ENCODE measurements around the gene PDE3A. TPM values are rescaled to one million over a fixed set of nuclear protein-coding genes. Genes with fewer than 3 reads are reported as not detected.

The PDE3A gene
- total RNA-seq, 1 experiment from 2014 or later = 0.12 TPM

DNA sequence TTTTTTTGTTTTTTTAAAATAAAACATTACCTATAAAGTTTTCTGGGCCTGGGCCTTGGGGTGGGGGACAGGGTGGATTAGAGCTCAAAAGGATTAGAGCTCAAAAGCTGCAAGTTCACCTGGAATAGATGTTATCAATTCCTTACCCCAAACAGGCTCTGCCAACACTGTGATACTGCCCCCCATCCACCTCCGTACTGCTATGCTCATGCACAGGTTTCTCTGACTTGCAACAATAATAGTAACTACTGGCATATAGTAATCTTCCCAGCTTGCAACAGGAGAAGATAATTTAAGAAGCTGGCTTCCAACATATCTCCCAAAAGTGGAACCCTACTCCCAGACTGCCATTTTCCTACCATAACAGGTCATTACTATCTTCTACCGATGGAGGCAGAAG, 275.5 kb downstream of the PDE3A start:
- Histone ChIP-seq H2AFZ (ENCODE audit: low read depth, low read length, poor library complexity, severe bottlenecking) (no peak overlapping the region), H3K9ac (ENCODE audit: low read length) (no peak overlapping the region), H3K27me3 (ENCODE audit: insufficient read depth, low read length) (no peaks in the 10 kb centered on the region), H3K9me2 (ENCODE audit: insufficient read depth) (no peaks in the 10 kb centered on the region; the same call in 1 of the 2 replicates), H3K9me3 (ENCODE audit: control insufficient read depth in 1 of 2, insufficient read depth in 1 of 2, low read depth in 1 of 2, low read length in 2 of 2) (no peaks in the 10 kb centered on the region), H3K79me2 (ENCODE audit: insufficient read depth, low read length) (no peaks in the 10 kb centered on the region), H3K27ac (ENCODE audit: low read depth, low read length) (no peak overlapping the region), H4K20me1 (ENCODE audit: insufficient read depth) (no peaks in the 10 kb centered on the region), H3K36me3 (ENCODE audit: control insufficient read depth in 1 of 2, insufficient read depth in 2 of 2, low read length in 2 of 2) (no peaks in the 10 kb centered on the region), H3K4me2 (ENCODE audit: low read length) (no peak overlapping the region), H3K4me3 (replicated peaks in 1 of 2; ENCODE audit: low read depth in 1 of 2, low read length in 2 of 2) (no peak overlapping the region), H3K4me1 (ENCODE audit: control insufficient read depth in 1 of 2, insufficient read depth in 2 of 2, low read length in 2 of 2) (no peaks in the 10 kb centered on the region)
- CTCF ChIA-PET = interaction anchor here (1.7 kb wide), 1 partner anchor 19 kb away, joined by 4 read pairs; no protein-coding TSS in a partner anchor
- POLR2A ChIA-PET = no interaction called here
- no peak for ATAC-seq
- RAD21 ChIA-PET (ENCODE audit: low non-redundant PET in 1 of 2, low total read pairs in 2 of 2, uncharacterized antibody in 2 of 2, unreplicated experiment in 2 of 2) = no interaction called here
- DNase-seq (ENCODE audit: low read depth, low spot score) = no peak
- TF ChIP-seq SIN3A (IDR thresholded peaks at IDR 0.05; ENCODE audit: low read depth) (no peak), POLR2A (IDR thresholded peaks at IDR 0.05; ENCODE audit: borderline replicate concordance, extremely low read depth, insufficient read depth, insufficient read length) (no peak), CEBPB (IDR thresholded peaks at IDR 0.05; ENCODE audit: low read depth) (no peak), RAD21 (IDR thresholded peaks at IDR 0.05; ENCODE audit: low read depth) (no peak), SRF (IDR thresholded peaks at IDR 0.05; ENCODE audit: low read depth) (no peak), POLR2AphosphoS5 (IDR thresholded peaks at IDR 0.05; ENCODE audit: low read depth, low read length) (no peak), ZFX (IDR thresholded peaks at IDR 0.05) (no peak), ATF3 (IDR thresholded peaks at IDR 0.05) (no peak), TCF7L2 (IDR thresholded peaks at IDR 0.05; ENCODE audit: borderline replicate concordance, extremely low read depth, insufficient read depth, insufficient read length) (no peak), EZH2phosphoT487 (IDR thresholded peaks at IDR 0.05; ENCODE audit: borderline replicate concordance) (no peak), CBX3 (IDR thresholded peaks at IDR 0.05; ENCODE audit: low read depth) (no peak), ELF1 (IDR thresholded peaks at IDR 0.05; ENCODE audit: borderline replicate concordance, low read depth) (no peak)
- TF ChIP-seq, protein P1, sequence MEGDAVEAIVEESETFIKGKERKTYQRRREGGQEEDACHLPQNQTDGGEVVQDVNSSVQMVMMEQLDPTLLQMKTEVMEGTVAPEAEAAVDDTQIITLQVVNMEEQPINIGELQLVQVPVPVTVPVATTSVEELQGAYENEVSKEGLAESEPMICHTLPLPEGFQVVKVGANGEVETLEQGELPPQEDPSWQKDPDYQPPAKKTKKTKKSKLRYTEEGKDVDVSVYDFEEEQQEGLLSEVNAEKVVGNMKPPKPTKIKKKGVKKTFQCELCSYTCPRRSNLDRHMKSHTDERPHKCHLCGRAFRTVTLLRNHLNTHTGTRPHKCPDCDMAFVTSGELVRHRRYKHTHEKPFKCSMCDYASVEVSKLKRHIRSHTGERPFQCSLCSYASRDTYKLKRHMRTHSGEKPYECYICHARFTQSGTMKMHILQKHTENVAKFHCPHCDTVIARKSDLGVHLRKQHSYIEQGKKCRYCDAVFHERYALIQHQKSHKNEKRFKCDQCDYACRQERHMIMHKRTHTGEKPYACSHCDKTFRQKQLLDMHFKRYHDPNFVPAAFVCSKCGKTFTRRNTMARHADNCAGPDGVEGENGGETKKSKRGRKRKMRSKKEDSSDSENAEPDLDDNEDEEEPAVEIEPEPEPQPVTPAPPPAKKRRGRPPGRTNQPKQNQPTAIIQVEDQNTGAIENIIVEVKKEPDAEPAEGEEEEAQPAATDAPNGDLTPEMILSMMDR (IDR thresholded peaks at IDR 0.05 in 2 of 3, conservative IDR thresholded peaks at IDR 0.05 in 1 of 3; ENCODE audit: borderline replicate concordance in 1 of 3, insufficient read depth in 1 of 3, low read depth in 2 of 3, low read length in 2 of 3) = no peak
- TF ChIP-seq, protein P2, sequence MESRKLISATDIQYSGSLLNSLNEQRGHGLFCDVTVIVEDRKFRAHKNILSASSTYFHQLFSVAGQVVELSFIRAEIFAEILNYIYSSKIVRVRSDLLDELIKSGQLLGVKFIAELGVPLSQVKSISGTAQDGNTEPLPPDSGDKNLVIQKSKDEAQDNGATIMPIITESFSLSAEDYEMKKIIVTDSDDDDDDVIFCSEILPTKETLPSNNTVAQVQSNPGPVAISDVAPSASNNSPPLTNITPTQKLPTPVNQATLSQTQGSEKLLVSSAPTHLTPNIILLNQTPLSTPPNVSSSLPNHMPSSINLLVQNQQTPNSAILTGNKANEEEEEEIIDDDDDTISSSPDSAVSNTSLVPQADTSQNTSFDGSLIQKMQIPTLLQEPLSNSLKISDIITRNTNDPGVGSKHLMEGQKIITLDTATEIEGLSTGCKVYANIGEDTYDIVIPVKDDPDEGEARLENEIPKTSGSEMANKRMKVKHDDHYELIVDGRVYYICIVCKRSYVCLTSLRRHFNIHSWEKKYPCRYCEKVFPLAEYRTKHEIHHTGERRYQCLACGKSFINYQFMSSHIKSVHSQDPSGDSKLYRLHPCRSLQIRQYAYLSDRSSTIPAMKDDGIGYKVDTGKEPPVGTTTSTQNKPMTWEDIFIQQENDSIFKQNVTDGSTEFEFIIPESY (IDR thresholded peaks at IDR 0.05; ENCODE audit: extremely low read depth, insufficient replicate concordance, low read length) = no peak
- TF ChIP-seq, protein P3, sequence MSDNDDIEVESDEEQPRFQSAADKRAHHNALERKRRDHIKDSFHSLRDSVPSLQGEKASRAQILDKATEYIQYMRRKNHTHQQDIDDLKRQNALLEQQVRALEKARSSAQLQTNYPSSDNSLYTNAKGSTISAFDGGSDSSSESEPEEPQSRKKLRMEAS (IDR thresholded peaks at IDR 0.05) = no peak
- no TSS peak for BruUV-seq (replicated peaks)
- intact Hi-C loops (cut with micrococcal nuclease) = no loop called here

All from HCT116 (cell line).